HG03039 (cell line): ENCODE measurements around the gene SMIM3.
A peak's percentile ranks its signal among the peaks of the same experiment; 100 is the strongest.
"Not testable (repeated sequence)": the region's sequence is repeated elsewhere in the genome, so short reads cannot be mapped to it uniquely, and the experiment has no call there.

Experiments used
- ATAC-seq: cut with Tn5 transposase; IDR thresholded peaks from one replicate; pipeline ENCODE4 v1.9.1; 2021; ENCODE audit warnings: mild to moderate bottlenecking, moderate library complexity; ENCODE audit not compliant: unreplicated experiment

Gene SMIM3

DNA sequence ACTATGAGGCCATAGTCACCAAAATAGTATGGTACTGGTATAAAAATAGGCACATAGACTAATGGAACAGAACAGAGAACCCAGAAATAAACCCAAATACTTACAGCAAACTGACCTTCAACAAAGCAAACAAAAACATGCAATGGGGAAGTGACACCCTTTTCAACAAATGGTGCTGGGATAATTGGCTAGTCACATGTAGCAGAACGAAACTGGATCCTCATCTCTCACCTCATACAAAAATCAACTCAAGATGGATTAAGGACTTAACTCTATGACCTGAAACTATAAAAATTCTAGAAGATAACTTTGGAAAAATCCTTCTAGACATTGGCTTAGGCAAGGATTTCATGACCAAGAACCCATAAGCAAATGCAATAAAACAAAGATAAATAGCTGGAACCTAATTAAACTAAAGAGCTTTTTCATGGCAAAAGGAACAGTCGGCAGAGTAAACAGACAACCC lies 14.9 kb downstream of the SMIM3 start:
- not testable (repeated sequence) for ATAC-seq

DNA sequence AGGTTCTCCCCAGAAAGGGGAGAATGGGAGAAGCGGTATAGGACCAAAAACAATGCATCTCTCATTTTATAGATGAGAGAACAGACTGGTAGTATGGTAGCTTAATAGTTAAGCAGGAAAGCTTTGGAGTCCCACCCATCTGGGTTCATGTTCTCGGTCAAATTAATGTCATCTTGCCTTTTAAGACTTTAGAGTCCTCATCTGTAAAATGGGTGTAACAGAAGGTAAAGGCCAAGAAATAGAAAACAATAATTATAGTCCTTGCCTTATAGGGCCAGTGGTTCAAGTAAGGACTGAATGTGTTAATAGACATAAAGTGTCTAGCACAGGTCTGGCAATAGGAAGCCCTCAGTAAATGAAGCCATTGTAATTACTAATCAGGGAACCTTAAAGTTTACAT lies 16.4 kb downstream of the SMIM3 start:
- no peak for ATAC-seq

DNA sequence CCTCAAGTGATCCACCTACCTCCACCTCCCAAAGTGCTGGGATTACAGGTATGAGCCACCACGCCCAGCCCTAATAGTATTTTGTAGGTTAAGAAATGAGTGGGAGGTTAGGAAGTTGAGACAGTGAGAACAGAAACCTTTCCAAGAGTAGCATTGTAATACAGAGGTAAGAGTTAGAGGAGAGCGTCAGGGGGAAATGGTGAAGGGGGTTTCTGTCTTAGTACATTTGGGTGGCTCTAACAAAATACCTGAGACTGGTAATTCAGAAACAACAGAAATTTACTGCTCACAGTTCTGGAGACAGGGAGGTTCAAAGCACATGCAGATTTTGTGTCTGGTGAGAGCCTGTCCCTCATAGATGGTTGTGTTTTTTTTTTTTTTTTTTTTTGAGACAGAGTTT lies 18.8 kb downstream of the SMIM3 start:
- ATAC-seq, result no peak

DNA sequence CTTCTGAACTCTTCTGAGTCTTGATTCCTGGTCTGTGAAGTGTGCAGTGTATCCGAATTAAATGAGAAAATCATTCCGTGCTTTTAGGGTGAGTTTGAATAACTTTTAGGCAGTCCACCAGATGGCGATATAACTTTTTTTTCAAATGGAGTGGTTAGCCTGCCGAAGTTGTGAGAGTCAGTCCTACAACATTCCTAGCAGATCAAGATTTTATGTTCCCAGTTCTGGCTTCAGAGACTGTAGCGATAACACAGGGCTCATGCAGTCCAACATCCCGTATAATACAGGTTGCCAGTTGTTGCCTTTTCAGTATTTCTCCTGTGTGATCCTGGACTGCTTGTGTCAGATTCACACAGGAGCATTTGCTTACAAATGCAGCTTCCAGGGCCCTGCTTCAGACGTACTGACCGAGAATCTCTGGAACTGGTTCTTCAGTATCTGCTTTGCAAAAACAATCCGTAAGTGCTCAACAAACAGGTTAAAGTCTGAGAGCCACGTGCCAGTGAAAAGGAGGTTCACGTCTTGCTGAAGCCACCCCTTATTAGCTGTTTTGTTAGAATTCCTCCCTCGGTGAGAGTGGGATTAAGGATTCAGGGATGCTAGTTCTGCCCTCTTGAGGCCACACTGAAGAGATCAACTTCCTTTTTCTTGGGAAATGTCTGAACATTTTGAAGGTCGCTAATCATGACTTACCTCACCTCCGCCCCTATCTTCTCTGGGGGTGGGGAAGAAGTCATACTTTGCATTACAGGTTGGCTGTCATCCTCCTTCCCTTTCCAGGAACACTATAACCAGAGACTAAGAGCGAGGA lies 22.8 kb downstream of the SMIM3 start:
- ATAC-seq, result peak; percentile 50

DNA sequence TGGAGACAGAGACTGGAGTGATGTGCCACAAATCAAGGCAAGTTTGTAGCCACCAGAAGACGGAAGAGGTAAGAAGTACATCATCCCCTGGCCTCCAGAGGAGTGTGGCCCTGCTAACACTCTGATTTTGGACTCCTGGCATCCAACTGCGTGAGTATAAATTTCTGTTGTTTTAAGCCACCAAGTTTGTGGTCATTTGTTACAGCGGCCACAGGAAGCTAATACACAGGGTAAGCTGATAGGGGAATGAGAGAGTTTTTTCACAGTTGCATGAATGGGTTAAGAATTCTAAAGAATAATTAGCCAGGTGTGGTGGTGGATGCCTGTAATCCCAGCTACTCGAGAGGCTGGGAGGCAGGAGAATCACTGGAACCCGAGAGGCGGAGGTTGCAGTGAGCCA lies 25.8 kb downstream of the SMIM3 start:
- no peak for ATAC-seq

DNA sequence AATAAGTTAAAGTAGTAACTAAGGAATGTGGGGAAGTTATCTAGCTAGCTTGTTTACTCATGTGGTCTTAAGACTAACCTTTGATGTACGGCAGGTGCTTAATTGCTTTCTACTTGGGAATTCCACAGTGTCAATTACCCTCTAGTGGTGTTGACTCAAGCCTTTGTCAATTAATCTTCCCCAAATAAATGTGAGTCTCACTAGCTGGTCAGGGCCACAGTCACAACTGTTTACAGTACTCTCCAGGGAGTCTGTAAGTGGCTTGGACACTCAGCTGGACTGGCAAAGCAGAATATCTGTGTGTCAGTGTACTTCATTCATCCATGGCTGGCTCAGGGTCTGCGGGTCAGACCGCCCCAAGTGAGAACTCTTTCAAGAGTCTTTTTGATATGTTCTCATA lies 30.8 kb downstream of the SMIM3 start:
- ATAC-seq, result no peak

DNA sequence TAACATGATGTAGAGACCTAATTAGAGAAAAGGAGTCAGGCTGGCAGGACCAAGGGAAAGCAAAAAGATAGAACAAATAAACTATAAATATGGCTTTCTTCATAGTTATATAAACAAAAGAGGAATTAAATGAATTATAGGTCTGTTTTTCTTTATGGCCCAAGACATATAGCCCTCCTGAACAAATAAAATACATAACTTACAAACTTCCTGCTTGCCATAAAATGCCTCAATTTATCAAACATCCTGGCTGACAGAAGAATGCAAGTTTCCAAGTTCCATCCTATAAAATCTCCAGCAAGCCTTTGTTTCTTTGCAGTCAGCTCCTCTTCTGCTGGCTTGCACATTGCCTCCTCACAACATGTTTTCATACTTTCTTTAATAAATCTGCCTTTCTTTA lies 36.5 kb downstream of the SMIM3 start:
- ATAC-seq, result no peak

DNA sequence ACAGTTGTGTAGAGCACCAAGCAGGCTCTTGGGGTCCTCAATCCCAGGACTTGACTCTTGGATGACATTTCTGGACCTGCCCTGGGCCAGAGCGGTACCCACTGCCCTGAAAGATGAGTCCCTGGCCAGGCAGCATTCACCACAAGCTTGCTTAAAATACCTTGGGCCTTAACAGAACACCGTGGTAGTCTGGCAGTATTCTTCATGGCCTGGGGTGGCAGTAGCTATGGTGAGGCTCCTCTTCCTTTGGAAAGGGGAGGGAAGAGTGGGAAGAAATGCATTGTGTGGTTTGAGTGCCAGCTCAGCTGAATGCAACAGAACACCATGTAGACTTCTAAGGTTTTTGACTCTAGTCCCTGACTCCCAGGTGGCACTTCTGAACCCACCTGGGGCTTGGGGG lies 38.4 kb downstream of the SMIM3 start:
- ATAC-seq, result no peak

DNA sequence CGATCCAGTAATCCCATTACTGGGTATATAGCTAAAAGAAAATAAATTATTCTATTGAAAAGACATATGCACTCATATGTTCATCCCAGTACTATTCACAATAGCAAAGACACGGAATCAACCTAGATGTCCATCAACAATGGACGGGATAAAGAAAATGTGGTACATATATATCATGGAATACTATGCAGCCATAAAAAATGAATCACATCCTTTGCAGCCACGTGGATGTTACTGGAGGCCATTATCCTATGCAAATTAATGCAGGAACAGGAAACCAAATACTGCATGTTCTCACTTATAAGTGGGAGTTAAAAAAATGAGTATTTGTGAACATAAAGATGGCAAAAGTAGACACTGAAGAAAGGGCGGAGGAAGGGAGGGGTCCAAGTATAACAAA lies 51.2 kb downstream of the SMIM3 start:
- no peak for ATAC-seq

DNA sequence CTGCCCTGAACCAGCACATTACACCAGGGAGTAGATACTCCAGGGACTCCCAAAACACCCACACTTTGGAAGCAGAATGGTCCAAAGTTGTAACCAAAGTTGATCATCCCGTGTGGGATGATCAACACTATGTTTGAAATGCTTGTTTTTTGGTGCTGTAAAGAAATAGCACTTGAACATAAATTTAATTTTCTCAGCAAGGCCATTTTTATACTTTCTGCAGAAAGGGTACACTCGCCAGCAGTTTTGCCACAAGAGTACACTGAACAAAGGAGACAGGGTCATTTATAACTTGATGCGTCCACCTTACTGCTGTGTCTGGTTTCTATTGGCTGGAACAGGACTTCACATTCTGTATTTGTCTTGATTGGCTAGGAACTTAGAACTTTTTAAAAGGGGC lies 53.3 kb downstream of the SMIM3 start:
- not testable (repeated sequence) for ATAC-seq

DNA sequence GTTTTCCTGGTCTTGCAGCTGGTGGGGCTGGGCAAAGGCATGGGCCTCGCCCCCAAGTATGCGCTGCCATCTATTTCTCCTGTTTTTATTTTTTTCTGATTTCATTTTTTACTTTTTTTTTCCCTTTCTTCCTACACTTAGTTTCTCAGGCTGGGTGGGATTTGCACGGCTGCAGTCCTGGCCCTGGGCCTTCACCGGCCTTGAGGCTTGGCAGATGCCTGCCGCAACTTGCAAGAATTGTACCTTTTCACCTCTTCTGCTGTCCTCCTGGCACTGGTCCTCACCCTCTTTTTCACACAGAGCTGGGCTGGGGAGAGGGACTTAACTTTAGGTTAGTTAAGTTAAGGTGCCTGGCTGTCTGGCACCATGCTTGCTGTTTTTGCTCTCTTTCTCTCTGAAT lies 57.5 kb downstream of the SMIM3 start:
- ATAC-seq, result no peak

DNA sequence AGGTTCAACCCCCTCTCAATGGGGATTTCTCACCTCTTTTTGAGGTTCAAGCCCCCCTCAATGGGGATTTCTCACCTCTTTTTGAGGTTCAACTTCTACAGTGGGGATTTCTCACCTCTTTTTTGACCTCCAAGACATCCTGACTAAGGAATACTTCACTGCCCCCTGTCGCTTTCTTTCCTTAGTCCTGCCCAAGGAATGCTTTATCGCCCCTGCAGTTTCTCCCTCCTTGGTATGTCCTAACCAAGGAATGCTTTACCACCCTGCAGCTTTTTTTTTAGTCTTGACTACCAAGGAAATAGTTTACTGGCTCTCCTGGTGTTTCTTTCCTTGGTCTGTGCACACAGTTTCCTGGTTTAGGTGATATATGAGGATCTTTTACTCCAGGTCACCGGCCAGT lies 58.1 kb downstream of the SMIM3 start:
- ATAC-seq, result no peak

DNA sequence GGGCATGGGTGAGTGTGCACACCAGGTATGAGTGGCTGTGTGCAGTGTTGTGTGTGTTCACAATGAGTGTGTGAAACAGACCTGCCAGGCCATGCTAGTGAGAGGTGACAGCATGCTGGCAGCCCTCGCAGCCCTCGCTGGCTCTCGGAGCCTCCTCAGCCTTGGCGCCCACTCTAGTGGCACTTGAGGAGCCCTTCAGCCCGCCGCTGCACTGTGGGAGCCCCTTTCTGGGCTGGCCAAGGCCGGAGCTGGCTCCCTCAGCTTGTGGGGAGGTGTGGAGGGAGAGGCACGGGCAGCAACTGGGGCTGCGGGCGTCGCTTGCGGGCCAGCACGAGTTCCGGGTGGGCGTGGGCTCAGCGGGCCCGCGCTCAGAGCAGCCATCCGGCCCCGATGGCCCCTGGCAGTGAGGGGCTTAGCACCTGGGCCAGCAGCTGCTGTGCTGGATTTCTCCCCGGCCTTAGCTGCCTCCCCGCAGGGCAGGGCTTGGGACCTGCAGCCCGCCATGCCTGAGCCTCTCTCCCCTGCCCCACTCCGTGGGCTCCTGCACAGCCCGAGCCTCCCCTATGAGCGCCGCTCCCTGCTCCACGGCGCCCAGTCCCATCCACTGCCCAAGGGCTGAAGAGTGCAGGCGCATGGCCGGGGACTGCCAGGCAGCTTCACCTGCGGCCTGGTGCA lies 66.8 kb downstream of the SMIM3 start:
- ATAC-seq, result not testable (repeated sequence)

DNA sequence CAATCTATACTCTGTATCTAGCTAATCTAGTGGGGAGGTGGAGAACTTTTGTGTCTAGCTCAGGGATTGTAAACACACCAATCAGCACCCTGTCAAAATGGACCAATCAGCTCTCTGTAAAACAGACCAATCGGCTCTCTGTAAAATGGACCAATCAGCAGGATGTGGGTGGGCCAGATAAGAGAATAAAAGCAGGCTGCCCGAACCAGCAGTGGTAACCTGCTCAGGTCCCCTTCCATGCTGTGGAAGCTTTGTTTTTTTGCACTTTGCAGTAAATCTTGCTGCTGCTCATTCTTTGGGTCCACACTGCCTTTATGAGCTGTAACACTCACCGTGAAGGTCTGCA lies 67.7 kb downstream of the SMIM3 start, which contains the start of gene IRGM:
TSS of gene IRGM (plus strand) at position 214 of the 346 bp plus-strand sequence. CDS start 1,603 bp downstream, outside the sequence.
- not testable (repeated sequence) for ATAC-seq
